GM12875 (cell line): ENCODE data around the gene CEP162.
"Not testable (repeated sequence)": the region's sequence is repeated elsewhere in the genome, so short reads cannot be mapped to it uniquely, and the experiment has no call there.

ENCODE experiments used
- H3K4me3 ChIP-seq: one replicate; pipeline ENCODE4 v1.5.1; 2011; ENCODE audit warnings: low read depth, low read length, control low read depth
- TF ChIP-seq, protein P1 (sequence below): IDR thresholded peaks from 2 replicates; pipeline ENCODE4 v1.5.1; 2011; ENCODE audit warnings: low read depth, mild to moderate bottlenecking, control low read depth, inconsistent platforms, low read length, moderate library complexity, borderline replicate concordance; ENCODE audit not compliant: insufficient read depth

Gene CEP162

DNA sequence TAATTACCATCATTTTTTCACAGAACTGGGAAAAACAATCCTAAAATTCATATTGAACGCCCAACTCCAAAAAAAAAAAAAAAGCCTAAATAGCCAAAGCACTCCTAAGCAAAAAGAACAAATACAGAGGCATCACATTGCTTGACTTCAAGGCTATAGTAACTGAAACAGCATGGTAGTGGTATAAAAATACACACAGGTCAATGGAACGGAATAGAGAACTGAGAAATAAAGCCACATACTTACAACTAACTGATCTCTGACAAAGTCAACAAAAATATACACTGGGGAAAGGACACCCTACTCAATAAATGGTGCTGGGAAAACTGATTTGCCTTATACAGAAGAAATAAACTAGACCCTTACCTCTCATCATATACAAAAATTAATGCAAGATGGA is 104.3 kb downstream of the CEP162 start:
- TF ChIP-seq, protein P1, sequence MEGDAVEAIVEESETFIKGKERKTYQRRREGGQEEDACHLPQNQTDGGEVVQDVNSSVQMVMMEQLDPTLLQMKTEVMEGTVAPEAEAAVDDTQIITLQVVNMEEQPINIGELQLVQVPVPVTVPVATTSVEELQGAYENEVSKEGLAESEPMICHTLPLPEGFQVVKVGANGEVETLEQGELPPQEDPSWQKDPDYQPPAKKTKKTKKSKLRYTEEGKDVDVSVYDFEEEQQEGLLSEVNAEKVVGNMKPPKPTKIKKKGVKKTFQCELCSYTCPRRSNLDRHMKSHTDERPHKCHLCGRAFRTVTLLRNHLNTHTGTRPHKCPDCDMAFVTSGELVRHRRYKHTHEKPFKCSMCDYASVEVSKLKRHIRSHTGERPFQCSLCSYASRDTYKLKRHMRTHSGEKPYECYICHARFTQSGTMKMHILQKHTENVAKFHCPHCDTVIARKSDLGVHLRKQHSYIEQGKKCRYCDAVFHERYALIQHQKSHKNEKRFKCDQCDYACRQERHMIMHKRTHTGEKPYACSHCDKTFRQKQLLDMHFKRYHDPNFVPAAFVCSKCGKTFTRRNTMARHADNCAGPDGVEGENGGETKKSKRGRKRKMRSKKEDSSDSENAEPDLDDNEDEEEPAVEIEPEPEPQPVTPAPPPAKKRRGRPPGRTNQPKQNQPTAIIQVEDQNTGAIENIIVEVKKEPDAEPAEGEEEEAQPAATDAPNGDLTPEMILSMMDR, result no peak

DNA sequence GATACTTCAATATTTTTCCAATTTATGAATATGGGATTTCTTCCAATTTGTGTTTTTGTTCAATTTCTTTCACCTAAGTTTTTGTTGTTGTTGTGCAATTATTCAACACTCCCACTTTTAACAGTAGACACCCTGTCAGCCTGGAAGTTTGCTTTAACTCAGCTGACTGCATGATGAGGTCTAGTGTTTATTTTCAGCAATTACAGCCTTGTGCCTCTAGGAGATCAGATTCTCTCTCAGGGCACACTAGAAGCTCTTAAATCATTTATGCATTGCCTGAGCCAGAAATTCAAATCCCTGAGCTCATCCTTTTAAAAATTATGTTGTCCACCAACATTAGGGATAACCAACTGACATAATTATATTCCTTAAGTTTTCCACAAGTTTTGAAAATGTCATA is 108.2 kb downstream of the CEP162 start:
- no peak overlapping the region for H3K4me3 ChIP-seq
- TF ChIP-seq, protein P1, result no peak

More for the DNA sequence above, 104.3 kb downstream of the CEP162 start:
- H3K4me3 ChIP-seq, result no peak overlapping the region

- TF ChIP-seq, protein P1, result no peak
- H3K4me3 ChIP-seq, result no peak overlapping the region
These were observed 109.3 kb downstream of the CEP162 start for GRCh38 chr6:84118191-84118590.

DNA sequence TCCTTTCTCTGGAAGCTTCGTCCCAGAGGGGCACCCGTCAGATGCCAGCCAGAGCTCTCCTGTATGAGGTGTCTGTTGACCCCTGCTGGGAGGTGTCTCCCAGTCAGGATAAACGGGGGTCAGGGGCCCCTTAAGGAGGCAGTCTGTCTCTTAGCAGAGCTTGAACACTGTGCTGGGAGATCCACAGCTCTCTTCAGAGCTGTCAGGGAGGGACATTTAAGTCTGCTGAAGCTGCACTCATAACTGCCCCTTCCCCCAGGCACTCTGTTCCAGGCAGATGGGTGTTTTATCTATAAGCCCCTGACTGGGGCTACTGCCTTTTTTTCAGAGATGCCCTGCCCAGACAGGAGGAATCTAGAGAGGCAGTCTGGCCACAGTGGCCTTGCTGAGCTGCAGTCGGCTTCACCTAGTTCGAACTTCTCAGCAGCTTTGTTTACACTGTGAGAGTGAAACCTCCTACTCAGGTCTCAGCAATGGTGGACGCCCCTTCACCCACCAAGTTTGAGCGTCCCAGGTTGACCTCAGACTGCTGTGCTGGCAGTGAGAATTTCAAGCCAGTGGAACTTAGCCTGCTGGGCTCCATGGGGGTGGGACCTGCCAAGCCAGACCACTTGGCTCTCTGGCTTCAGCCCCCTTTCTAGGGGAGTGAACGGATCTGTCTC is 112.4 kb downstream of the CEP162 start:
- H3K4me3 ChIP-seq, result not testable (repeated sequence)

DNA sequence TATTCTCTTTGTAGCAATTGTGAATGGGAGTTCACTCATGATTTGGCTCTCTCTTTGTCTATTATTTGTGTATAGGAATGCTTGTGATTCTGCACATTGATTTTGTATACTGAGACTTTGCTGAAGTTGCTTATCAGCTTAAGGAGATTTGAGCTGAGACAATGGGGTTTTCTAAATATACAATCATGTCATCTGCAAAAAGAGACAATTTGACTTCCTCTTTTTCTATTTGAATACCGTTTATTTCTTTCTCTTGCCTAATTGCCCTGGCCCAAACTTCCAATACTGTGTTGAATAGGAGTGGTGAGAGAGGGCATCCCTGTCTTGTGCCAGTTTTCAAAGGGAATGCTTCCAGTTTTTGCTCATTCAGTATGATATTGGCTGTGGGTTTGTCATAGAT is 116.1 kb downstream of the CEP162 start:
- not testable (repeated sequence) for H3K4me3 ChIP-seq

DNA sequence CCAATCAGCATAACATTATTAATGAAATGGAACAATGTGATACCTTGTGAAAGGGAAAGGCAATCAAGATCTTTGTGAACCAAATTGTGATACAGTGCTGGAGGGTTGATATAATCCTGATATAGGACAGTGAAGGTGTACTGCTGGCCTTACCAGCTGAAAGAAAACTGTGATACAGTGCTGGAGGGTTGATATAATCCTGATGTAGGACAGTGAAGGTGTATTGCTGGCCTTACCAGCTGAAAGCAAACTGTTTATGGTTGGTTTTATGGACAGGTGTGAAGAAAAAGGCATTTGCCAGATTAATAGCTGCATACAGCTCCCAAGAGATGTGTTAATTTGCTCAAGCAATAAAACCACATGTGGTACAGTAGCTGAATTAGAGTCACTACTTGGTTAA is 119.9 kb downstream of the CEP162 start:
- no peak overlapping the region for H3K4me3 ChIP-seq
- TF ChIP-seq, protein P1, result no peak

DNA sequence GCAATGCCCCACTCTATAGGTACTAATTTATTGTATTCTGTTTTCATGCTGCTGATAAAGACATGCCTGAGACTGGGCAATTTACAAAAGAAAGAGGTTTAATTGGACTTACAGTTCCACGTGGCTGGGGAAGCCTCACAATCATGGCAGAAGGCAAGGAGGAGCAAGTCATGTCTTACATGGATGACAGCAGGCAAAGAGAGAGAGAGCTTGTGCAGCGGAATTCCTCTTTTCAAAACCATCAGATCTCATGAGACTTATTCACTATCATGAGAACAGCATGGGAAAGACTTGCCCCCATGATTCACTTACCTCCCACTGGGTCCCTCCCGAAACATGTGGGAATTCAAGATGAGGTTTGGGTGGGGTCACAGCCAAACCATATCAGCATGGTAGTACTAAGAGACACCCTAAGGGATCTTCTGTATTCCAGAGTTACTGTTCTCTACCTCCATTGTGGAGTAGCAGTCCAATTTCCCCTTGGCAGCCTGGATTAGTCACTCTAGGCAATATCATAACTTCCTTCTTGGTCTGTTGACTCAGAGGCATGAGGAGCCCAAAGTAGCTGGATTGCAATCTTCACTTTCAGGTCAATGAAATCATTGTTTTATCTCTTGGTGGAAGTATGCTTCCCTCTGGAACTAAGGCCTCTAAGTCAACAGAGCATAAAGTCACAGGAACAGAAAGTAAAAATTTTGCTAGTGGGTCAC is 122.1 kb downstream of the CEP162 start:
- not testable (repeated sequence) for H3K4me3 ChIP-seq

GRCh38 chr6:84103029-84103428 is 124.4 kb downstream of the CEP162 start:
- TF ChIP-seq, protein P1, result no peak
- no peak overlapping the region for H3K4me3 ChIP-seq
